Measurements from ENCODE around the gene OR2AG1. TPM values are rescaled to one million over a fixed set of nuclear protein-coding genes. Genes with fewer than 3 reads are reported as not detected.

The OR2AG1 gene
- total RNA-seq, 2 experiments from 2014 or later: not detected

GRCh38 chr11:6813656-6814055 lies 30.8 kb downstream of the OR2AG1 start:
- intact Hi-C loops (cut with micrococcal nuclease; ENCODE audit: unreplicated experiment): loop anchor here (5.0 to 10.0 kb wide), 2 partner anchors 461 to 629 kb away; no protein-coding TSS in a partner anchor
- no TSS peak for BruUV-seq (replicated peaks)
- no peaks in the 10 kb centered on the region for H3K36me3 ChIP-seq (ENCODE audit: insufficient read depth, low read length)
- no peaks in the 10 kb centered on the region for H3K4me1 ChIP-seq (ENCODE audit: insufficient read depth, low read length, poor library complexity, severe bottlenecking)
- H3K4me2 ChIP-seq (ENCODE audit: low read length): no peak overlapping the region
- H3K9me3 ChIP-seq (ENCODE audit: low read length): no peaks in the 10 kb centered on the region
- POLR2A ChIA-PET: no interaction called here
- H3K9me2 ChIP-seq (ENCODE audit: insufficient read depth, low read length): no peaks in the 10 kb centered on the region
- CTCF ChIA-PET (ENCODE audit: unreplicated experiment): no interaction called here
- DNase-seq (ENCODE audit: low spot score): no peak
- H3K4me3 ChIP-seq (ENCODE audit: low read depth, low read length, poor library complexity, severe bottlenecking): no peak overlapping the region
- no peak overlapping the region for H2AFZ ChIP-seq (ENCODE audit: low read length)
- no peak for TF ChIP-seq EZH2phosphoT487 (IDR thresholded peaks at IDR 0.05; ENCODE audit: borderline replicate concordance, low read depth, low read length)
- TF ChIP-seq, protein P1, sequence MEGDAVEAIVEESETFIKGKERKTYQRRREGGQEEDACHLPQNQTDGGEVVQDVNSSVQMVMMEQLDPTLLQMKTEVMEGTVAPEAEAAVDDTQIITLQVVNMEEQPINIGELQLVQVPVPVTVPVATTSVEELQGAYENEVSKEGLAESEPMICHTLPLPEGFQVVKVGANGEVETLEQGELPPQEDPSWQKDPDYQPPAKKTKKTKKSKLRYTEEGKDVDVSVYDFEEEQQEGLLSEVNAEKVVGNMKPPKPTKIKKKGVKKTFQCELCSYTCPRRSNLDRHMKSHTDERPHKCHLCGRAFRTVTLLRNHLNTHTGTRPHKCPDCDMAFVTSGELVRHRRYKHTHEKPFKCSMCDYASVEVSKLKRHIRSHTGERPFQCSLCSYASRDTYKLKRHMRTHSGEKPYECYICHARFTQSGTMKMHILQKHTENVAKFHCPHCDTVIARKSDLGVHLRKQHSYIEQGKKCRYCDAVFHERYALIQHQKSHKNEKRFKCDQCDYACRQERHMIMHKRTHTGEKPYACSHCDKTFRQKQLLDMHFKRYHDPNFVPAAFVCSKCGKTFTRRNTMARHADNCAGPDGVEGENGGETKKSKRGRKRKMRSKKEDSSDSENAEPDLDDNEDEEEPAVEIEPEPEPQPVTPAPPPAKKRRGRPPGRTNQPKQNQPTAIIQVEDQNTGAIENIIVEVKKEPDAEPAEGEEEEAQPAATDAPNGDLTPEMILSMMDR (conservative IDR thresholded peaks at IDR 0.05; ENCODE audit: low read length): no peak
- H3K27ac ChIP-seq (ENCODE audit: low read depth, low read length, poor library complexity, severe bottlenecking): no peak overlapping the region
- no peaks in the 10 kb centered on the region for H3K79me2 ChIP-seq (ENCODE audit: insufficient read depth, low read depth, low read length)
- no peaks in the 10 kb centered on the region for H4K20me1 ChIP-seq (ENCODE audit: insufficient read depth, low read length)

DNA sequence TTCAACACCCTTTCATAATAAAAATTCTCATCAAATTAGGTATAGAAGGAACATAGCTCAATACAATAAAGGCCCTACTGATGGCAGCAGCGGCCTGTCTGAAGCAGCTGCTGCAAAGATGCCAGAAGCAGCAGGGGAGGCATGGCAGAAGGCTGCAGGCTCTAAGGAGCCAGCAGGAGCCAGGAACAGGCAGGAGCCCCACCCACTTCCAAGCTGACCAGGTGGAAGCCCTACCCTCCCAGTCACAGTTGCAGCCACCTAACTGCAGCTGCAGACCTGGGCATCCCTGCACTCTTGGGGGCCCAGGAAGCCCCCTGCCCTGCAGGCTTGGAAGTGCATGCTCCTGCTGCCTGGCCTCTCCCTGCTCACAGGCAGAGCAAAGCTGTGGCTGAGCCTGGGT lies 34.9 kb downstream of the OR2AG1 start:
- no peaks in the 10 kb centered on the region for H3K9me2 ChIP-seq (ENCODE audit: insufficient read depth, low read length)
- no peak overlapping the region for H3K4me2 ChIP-seq (ENCODE audit: low read length)
- no peak overlapping the region for H2AFZ ChIP-seq (ENCODE audit: low read length)
- no peaks in the 10 kb centered on the region; the same call in 1 of the 2 replicates for H3K9me3 ChIP-seq (ENCODE audit: low read length)
- BruUV-seq (replicated peaks): no TSS peak
- no peak for TF ChIP-seq EZH2phosphoT487 (IDR thresholded peaks at IDR 0.05; ENCODE audit: borderline replicate concordance, low read depth, low read length)
- TF ChIP-seq, protein P1 (conservative IDR thresholded peaks at IDR 0.05; ENCODE audit: low read length): no peak
- ChIA-PET POLR2A (interaction anchor here (0.6 to 1.4 kb wide), 3 partner anchors 16 to 110 kb away, joined by 3 read pairs; no protein-coding TSS in a partner anchor), CTCF (ENCODE audit: unreplicated experiment) (no interaction called here)
- H3K36me3 ChIP-seq (ENCODE audit: insufficient read depth, low read length): no peaks in the 10 kb centered on the region
- H3K4me1 ChIP-seq (ENCODE audit: insufficient read depth, low read length, poor library complexity, severe bottlenecking): no peaks in the 10 kb centered on the region
- H3K27ac ChIP-seq (ENCODE audit: low read depth, low read length, poor library complexity, severe bottlenecking): no peak overlapping the region
- H4K20me1 ChIP-seq (ENCODE audit: insufficient read depth, low read length): no peaks in the 10 kb centered on the region
- H3K79me2 ChIP-seq (ENCODE audit: insufficient read depth, low read depth, low read length): no peaks in the 10 kb centered on the region
- no peak overlapping the region for H3K4me3 ChIP-seq (ENCODE audit: low read depth, low read length, poor library complexity, severe bottlenecking)
- intact Hi-C loops (cut with micrococcal nuclease; ENCODE audit: unreplicated experiment): loop anchor here (2.0 to 10.0 kb wide), 2 partner anchors 29 to 457 kb away; no protein-coding TSS in a partner anchor
- no peak for DNase-seq (ENCODE audit: low spot score)

GRCh38 chr11:6818967-6819366 lies 36.1 kb downstream of the OR2AG1 start:
- POLR2A ChIA-PET: interaction anchor here (0.7 to 1.0 kb wide), 2 partner anchors 111 to 701 kb away, joined by 3 read pairs; no protein-coding TSS in a partner anchor
- H3K79me2 ChIP-seq (ENCODE audit: insufficient read depth, low read depth, low read length): no peaks in the 10 kb centered on the region
- no peaks in the 10 kb centered on the region for H3K4me1 ChIP-seq (ENCODE audit: insufficient read depth, low read length, poor library complexity, severe bottlenecking)
- TF ChIP-seq, protein P1 (conservative IDR thresholded peaks at IDR 0.05; ENCODE audit: low read length): no peak
- TF ChIP-seq EZH2phosphoT487 (IDR thresholded peaks at IDR 0.05; ENCODE audit: borderline replicate concordance, low read depth, low read length): no peak
- intact Hi-C loops (cut with micrococcal nuclease; ENCODE audit: unreplicated experiment): loop anchor here (2.0 to 10.0 kb wide), 2 partner anchors 30 to 456 kb away; no protein-coding TSS in a partner anchor
- no peak overlapping the region for H3K4me3 ChIP-seq (ENCODE audit: low read depth, low read length, poor library complexity, severe bottlenecking)
- no peaks in the 10 kb centered on the region for H3K9me2 ChIP-seq (ENCODE audit: insufficient read depth, low read length)
- no peaks in the 10 kb centered on the region; the same call in 1 of the 2 replicates for H3K9me3 ChIP-seq (ENCODE audit: low read length)
- H4K20me1 ChIP-seq (ENCODE audit: insufficient read depth, low read length): no peaks in the 10 kb centered on the region
- CTCF ChIA-PET (ENCODE audit: unreplicated experiment): no interaction called here
- H3K36me3 ChIP-seq (ENCODE audit: insufficient read depth, low read length): no peaks in the 10 kb centered on the region
- no TSS peak for BruUV-seq (replicated peaks)
- DNase-seq (ENCODE audit: low spot score): no peak
- no peak overlapping the region for H2AFZ ChIP-seq (ENCODE audit: low read length)
- H3K27ac ChIP-seq (ENCODE audit: low read depth, low read length, poor library complexity, severe bottlenecking): no peak overlapping the region
- no peak overlapping the region for H3K4me2 ChIP-seq (ENCODE audit: low read length)

All from OCI-LY7 (cell line).